GM12873 (cell line): ENCODE measurements around the gene MRPL27.

Experiments used
- TF ChIP-seq, protein P1 (sequence below): IDR thresholded peaks from 2 replicates; pipeline ENCODE4 v1.5.1; 2012; ENCODE audit warnings: low read depth, mild to moderate bottlenecking, moderate library complexity, low read length, control low read depth; ENCODE audit not compliant: insufficient read depth; ENCODE audit errors: missing control alignments

Gene MRPL27

DNA sequence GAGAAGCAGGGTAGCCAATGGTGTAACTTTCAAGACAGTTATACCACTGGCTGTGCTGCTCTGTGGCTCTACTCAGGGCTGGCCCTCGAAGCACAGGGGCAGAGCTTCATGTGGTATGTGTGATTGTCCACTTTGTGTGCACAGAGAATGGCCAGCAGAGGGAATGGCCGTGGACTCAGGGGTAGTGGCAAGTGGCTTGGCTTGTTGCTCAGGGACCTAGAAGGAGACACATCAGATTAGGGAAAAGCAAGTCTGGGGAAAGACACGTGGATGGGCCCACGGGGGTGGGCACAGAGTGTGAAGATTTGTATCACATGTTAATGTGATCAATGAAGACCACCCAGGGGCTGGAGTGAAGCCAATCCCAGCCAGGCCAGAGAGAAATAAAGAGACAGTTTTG is 47.1 kb downstream of the MRPL27 start:
- TF ChIP-seq, protein P1, sequence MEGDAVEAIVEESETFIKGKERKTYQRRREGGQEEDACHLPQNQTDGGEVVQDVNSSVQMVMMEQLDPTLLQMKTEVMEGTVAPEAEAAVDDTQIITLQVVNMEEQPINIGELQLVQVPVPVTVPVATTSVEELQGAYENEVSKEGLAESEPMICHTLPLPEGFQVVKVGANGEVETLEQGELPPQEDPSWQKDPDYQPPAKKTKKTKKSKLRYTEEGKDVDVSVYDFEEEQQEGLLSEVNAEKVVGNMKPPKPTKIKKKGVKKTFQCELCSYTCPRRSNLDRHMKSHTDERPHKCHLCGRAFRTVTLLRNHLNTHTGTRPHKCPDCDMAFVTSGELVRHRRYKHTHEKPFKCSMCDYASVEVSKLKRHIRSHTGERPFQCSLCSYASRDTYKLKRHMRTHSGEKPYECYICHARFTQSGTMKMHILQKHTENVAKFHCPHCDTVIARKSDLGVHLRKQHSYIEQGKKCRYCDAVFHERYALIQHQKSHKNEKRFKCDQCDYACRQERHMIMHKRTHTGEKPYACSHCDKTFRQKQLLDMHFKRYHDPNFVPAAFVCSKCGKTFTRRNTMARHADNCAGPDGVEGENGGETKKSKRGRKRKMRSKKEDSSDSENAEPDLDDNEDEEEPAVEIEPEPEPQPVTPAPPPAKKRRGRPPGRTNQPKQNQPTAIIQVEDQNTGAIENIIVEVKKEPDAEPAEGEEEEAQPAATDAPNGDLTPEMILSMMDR = no peak

DNA sequence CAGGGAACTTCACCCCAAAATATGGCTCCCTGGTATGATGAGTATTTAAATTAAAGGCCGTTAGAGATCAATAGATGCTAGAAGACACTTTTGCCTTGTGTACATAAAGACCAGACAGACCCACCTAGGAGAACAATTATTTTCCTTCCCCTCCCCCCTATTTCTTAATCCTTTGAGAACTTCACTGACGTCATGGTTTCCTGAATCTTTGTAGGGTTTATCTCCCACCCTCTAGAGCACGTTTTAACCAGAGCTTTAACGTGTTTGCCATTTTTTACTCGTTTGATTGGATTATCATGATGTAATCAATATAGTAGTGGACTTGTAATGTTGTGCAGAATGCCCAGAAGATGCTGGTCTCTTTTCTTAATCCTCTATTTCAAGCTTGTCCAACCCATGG is 49.9 kb downstream of the MRPL27 start:
- TF ChIP-seq, protein P1 = no peak

DNA sequence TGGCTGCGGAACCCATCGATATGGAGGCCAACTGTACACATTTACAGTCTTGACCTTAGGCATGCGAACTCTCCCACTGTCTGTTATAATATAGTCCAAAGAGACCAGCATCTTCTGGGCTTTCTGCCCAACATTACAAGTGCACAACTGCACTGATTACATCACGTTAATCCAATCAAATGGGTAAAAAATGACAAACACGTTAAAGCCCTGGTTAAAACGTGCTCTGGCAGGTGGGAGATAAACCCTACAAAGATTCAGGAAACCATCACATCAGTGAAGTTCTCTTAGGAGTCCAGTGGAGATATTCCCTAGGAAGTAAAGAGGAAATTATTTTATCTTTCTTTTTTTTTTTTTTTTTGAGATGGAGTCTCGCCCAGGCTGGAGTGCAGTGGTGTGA is 50.7 kb downstream of the MRPL27 start:
- TF ChIP-seq, protein P1 = no peak

DNA sequence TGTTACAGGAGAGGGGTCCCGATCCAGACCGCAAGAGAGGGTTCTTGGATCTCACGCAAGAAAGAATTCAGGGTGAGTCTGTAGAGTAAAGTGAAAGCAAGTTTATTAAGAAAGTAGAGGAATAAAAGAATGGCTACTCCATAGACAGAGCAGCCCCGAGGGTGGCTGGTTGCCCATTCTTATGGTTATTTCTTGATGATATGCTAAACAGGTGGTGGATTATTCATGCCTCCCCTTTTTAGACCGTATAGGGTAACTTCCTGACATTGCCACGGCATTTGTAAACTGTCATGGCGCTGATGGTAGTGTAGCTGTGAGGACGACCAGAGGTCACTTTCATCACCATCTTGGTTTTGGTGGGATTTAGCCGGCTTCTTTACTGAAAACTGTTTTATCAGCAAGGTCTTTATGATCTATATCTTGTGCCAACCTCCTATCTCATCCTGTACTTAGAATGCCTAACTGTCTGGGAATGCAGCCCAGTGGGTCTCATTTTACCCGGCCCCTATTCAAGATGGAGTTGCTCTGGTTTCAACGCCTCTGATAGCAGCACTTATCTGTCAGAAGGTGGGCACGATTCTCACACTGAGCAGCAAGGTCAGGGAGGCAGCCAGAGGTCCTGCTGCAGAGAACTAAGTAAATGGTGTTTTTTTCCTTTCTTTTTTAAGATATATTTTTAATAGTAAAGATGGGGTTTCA is 53.5 kb downstream of the MRPL27 start:
- TF ChIP-seq, protein P1 = no peak

DNA sequence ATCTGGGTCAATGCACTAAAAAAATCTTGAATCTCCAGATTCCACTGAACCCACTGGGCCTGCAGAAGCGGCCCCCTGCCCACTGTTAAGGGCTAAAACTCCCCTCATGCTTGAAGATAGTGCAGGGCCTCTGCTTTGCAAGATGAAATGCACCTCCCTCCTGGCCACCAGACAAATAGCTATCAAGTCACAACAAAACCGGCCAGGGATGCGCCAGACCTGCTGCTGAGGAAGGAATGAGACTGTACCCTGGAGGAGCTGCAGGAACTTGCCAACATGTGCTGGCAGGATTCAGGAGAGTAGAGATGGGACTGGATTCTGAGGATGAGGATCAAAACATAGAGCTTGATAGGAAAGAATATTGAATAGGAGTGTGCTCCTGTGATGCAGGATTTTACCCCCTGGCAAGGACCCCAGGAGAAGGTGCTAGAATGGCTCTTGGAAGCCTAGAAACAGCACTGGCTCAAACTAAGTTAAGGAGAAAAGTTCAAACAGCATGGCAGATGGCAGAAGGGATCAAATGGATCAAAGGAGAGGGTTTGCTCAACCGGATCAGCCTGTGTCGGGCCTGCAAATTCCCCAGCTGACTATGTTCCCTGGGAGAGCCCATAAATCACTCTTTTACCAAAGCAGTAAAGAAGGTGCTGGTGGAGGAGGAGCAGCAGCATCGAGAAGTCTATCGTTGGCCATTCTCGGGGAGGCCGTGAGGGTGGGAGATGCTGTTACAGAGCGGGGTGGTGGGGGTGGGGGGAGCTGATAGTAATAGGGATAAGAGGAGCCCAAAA is 54.3 kb downstream of the MRPL27 start:
- TF ChIP-seq, protein P1 = no peak
